ENCODE measurements around the gene ATRN. TPM values are rescaled to one million over a fixed set of nuclear protein-coding genes. Genes with fewer than 3 reads are reported as not detected.

Gene ATRN
- total and polyA plus RNA-seq, 7 donors, result 1.2 to 16.1 (median 11.4) TPM

- TF ChIP-seq CTCF (IDR thresholded peaks at IDR 0.05), result no peak
- no peak for TF ChIP-seq EP300 (IDR thresholded peaks at IDR 0.05)
- no peak for TF ChIP-seq POLR2A (IDR thresholded peaks at IDR 0.05)
- TF ChIP-seq POLR2AphosphoS5 (IDR thresholded peaks at IDR 0.05), result no peak
- intact Hi-C loops (cut with DNase I), result no loop called here
- Histone ChIP-seq H3K27ac (no peak overlapping the region), H3K4me1 (no peaks in the 10 kb centered on the region), H3K27me3 (no peaks in the 10 kb centered on the region), H3K36me3 (peaks cover 0 to 18% (median 0%) of the 10 kb centered on the region in 4 donors), H3K9me3 (no peaks in the 10 kb centered on the region), H3K4me3 (no peak overlapping the region)
- 85 to 90% methylated on average over 3 of the region's 3 CpGs for WGBS, 2 donors
- DNase-seq, result no peak
Observed at GRCh38 chr20:3557237-3557785, 86.5 kb downstream of the ATRN start.

GRCh38 chr20:3559231-3559630, 88.4 kb downstream of the ATRN start:
- TF ChIP-seq POLR2A (IDR thresholded peaks at IDR 0.05), result no peak
- no peak for TF ChIP-seq POLR2AphosphoS5 (IDR thresholded peaks at IDR 0.05)
- no peak for TF ChIP-seq CTCF (IDR thresholded peaks at IDR 0.05)
- TF ChIP-seq EP300 (IDR thresholded peaks at IDR 0.05), result no peak
- no peaks in the 10 kb centered on the region for H3K4me1 ChIP-seq
- no peak for DNase-seq
- intact Hi-C loops (cut with DNase I), result no loop called here
- no peak overlapping the region for H3K4me3 ChIP-seq
- H3K9me3 ChIP-seq, result no peaks in the 10 kb centered on the region
- H3K27me3 ChIP-seq, result no peaks in the 10 kb centered on the region
- 21 to 67% methylated on average over 1 of the region's 1 CpG for WGBS, 2 donors
- H3K27ac ChIP-seq, result no peak overlapping the region
- H3K36me3 ChIP-seq, result peaks cover 0 to 25% (median 0%) of the 10 kb centered on the region in 4 donors

GRCh38 chr20:3559637-3560036, 88.8 kb downstream of the ATRN start:
- H3K36me3 ChIP-seq, result peaks cover 0 to 25% (median 0%) of the 10 kb centered on the region in 4 donors
- 93 to 98% methylated on average over 1 of the region's 1 CpG for WGBS, 2 donors
- no peak overlapping the region for H3K27ac ChIP-seq
- intact Hi-C loops (cut with DNase I), result loop anchor here (10.0 kb wide), 1 partner anchor 155 kb away; the partner anchor contains the start of gene SIGLEC1
- H3K9me3 ChIP-seq, result no peaks in the 10 kb centered on the region
- DNase-seq, result no peak
- no peak overlapping the region for H3K4me3 ChIP-seq
- TF ChIP-seq POLR2A (IDR thresholded peaks at IDR 0.05), result no peak
- TF ChIP-seq POLR2AphosphoS5 (IDR thresholded peaks at IDR 0.05), result no peak
- TF ChIP-seq CTCF (IDR thresholded peaks at IDR 0.05), result no peak
- TF ChIP-seq EP300 (IDR thresholded peaks at IDR 0.05), result no peak
- H3K27me3 ChIP-seq, result no peaks in the 10 kb centered on the region
- H3K4me1 ChIP-seq, result no peaks in the 10 kb centered on the region

GRCh38 chr20:3560162-3560561, 89.3 kb downstream of the ATRN start:
- intact Hi-C loops (cut with DNase I), result loop anchor here (10.0 kb wide), 1 partner anchor 155 kb away; the partner anchor contains the start of gene SIGLEC1
- no peaks in the 10 kb centered on the region for H3K27me3 ChIP-seq
- H3K4me1 ChIP-seq, result no peaks in the 10 kb centered on the region
- peaks cover 0 to 28% (median 0%) of the 10 kb centered on the region in 4 donors for H3K36me3 ChIP-seq
- no peak overlapping the region for H3K27ac ChIP-seq
- DNase-seq, result no peak
- no peak overlapping the region for H3K4me3 ChIP-seq
- H3K9me3 ChIP-seq, result no peaks in the 10 kb centered on the region
- TF ChIP-seq POLR2AphosphoS5 (IDR thresholded peaks at IDR 0.05), result no peak
- TF ChIP-seq CTCF (IDR thresholded peaks at IDR 0.05), result no peak
- no peak for TF ChIP-seq EP300 (IDR thresholded peaks at IDR 0.05)
- no peak for TF ChIP-seq POLR2A (IDR thresholded peaks at IDR 0.05)
- 93 to 96% methylated on average over 3 of the region's 3 CpGs for WGBS, 2 donors

GRCh38 chr20:3560578-3560977, 89.8 kb downstream of the ATRN start:
- intact Hi-C loops (cut with DNase I), result loop anchor here (10.0 kb wide), 1 partner anchor 154 kb away; the partner anchor contains the start of gene SIGLEC1
- H3K4me1 ChIP-seq, result no peaks in the 10 kb centered on the region
- H3K27me3 ChIP-seq, result no peaks in the 10 kb centered on the region
- H3K27ac ChIP-seq, result no peak overlapping the region
- no peaks in the 10 kb centered on the region for H3K9me3 ChIP-seq
- 94% methylated on average over 1 of the region's 1 CpG for WGBS, 2 donors
- H3K4me3 ChIP-seq, result no peak overlapping the region
- H3K36me3 ChIP-seq, result peaks cover 0 to 32% (median 0%) of the 10 kb centered on the region in 4 donors
- no peak for TF ChIP-seq POLR2AphosphoS5 (IDR thresholded peaks at IDR 0.05)
- no peak for TF ChIP-seq CTCF (IDR thresholded peaks at IDR 0.05)
- no peak for TF ChIP-seq EP300 (IDR thresholded peaks at IDR 0.05)
- no peak for TF ChIP-seq POLR2A (IDR thresholded peaks at IDR 0.05)
- DNase-seq, result no peak

Measured in sigmoid colon (tissue), 7 donors.